T-helper 9 cell (primary cell): ENCODE measurements around the gene PJA2.

Experiments used
- DNase-seq: peaks from one replicate; pipeline ENCODE4 v3.0.0-alpha.2; 2020

Gene PJA2

GRCh38 chr5:109408991-109409843, 557 bp downstream of the PJA2 start:
- peak; percentile 71 for DNase-seq

- DNase-seq = no peak
Measured at GRCh38 chr5:109407913-109408312, 1.9 kb downstream of the PJA2 start.

- no peak for DNase-seq
Measured at GRCh38 chr5:109406719-109407118, 3.1 kb downstream of the PJA2 start.

- DNase-seq = no peak
Measured at GRCh38 chr5:109404428-109404960, 5.3 kb downstream of the PJA2 start.

GRCh38 chr5:109403469-109403868, 6.3 kb downstream of the PJA2 start:
- no peak for DNase-seq

- DNase-seq = no peak
Measured at GRCh38 chr5:109399092-109399759, 10.5 kb downstream of the PJA2 start.

GRCh38 chr5:109396965-109397364, 12.8 kb downstream of the PJA2 start:
- no peak for DNase-seq

- DNase-seq = no peak
Measured at GRCh38 chr5:109394806-109395205, 15.0 kb downstream of the PJA2 start.

GRCh38 chr5:109390188-109390587, 19.6 kb downstream of the PJA2 start:
- DNase-seq = no peak

- DNase-seq = no peak
Measured at GRCh38 chr5:109388407-109388806, 21.4 kb downstream of the PJA2 start.

- DNase-seq = no peak
Measured at GRCh38 chr5:109387408-109387974, 22.3 kb downstream of the PJA2 start.

- DNase-seq = no peak
Measured at GRCh38 chr5:109378095-109378494, 31.7 kb downstream of the PJA2 start.

GRCh38 chr5:109374625-109375024, 35.1 kb downstream of the PJA2 start:
- DNase-seq = no peak

- no peak for DNase-seq
Measured at GRCh38 chr5:109373932-109374331, 35.8 kb downstream of the PJA2 start.

- no peak for DNase-seq
Measured at GRCh38 chr5:109370343-109370742, 39.4 kb downstream of the PJA2 start.

GRCh38 chr5:109365653-109366052, 44.1 kb downstream of the PJA2 start:
- no peak for DNase-seq

GRCh38 chr5:109364977-109365376, 44.8 kb downstream of the PJA2 start:
- DNase-seq = no peak

GRCh38 chr5:109359642-109360041, 50.1 kb downstream of the PJA2 start:
- DNase-seq = no peak

GRCh38 chr5:109357807-109358206, 52.0 kb downstream of the PJA2 start:
- no peak for DNase-seq

GRCh38 chr5:109354761-109355160, 55.0 kb downstream of the PJA2 start:
- DNase-seq = no peak

- DNase-seq = no peak
Measured at GRCh38 chr5:109351988-109352864, 57.5 kb downstream of the PJA2 start.

GRCh38 chr5:109350537-109351270, 59.1 kb downstream of the PJA2 start:
- DNase-seq = no peak
